BJ (cell line): ENCODE results near the gene KCNK5. TPM values are rescaled to one million over a fixed set of nuclear protein-coding genes. Genes with fewer than 3 reads are reported as not detected.

Source experiments
- CTCF ChIA-PET: fragments of 350-600 bp; formaldehyde crosslinking; extraction: SDS; loops from one replicate; lab custom pipeline; 2021; ENCODE audit warnings: antibody characterized with exemption, inconsistent platforms; lab: Yijun Ruan, JAX
- POLR2A ChIA-PET: fragments of 300-600 bp; sonication (Branson Sonifier 250); formaldehyde crosslinking; extraction: SDS; loops from one replicate; lab custom pipeline; 2021; ENCODE audit warnings: antibody characterized with exemption; lab: Charles Lee
- DNase-seq: peaks from one replicate; pipeline ENCODE4 v3.0.0-alpha.2; 2011; ENCODE audit warnings: low read depth
- H3K27me3 ChIP-seq: 2 replicates; pipeline ENCODE4 v1.6.0; 2011; ENCODE audit warnings: low read length; ENCODE audit not compliant: control insufficient read depth, insufficient read depth
- H3K36me3 ChIP-seq: 2 replicates; pipeline ENCODE4 v1.5.1; 2011; ENCODE audit warnings: low read length; ENCODE audit not compliant: control insufficient read depth, insufficient read depth
- H3K4me3 ChIP-seq: 2 replicates; pipeline ENCODE4 v1.5.1; 2011; ENCODE audit warnings: low read depth, mild to moderate bottlenecking, control low read depth, low read length
- CTCF ChIP-seq: IDR thresholded peaks from 2 replicates; pipeline ENCODE4 v1.5.1; 2011; ENCODE audit warnings: low read depth, mild to moderate bottlenecking, control low read depth, inconsistent platforms, low read length, moderate library complexity; ENCODE audit not compliant: insufficient read depth
- polyA plus RNA-seq: library from polyadenylated mRNA; depleted of rRNA; stranded (reverse); fragments of >200 nt; gene quantifications from 2 replicates; pipeline ENCODE4 v1.2.3, GENCODE V29; 2011

KCNK5 gene
- polyA plus RNA-seq, 1 experiment: not detected

- TF ChIP-seq CTCF: no peak
- Histone ChIP-seq H3K27me3 (no peaks in the 10 kb centered on the region), H3K36me3 (no peaks in the 10 kb centered on the region), H3K4me3 (no peak overlapping the region)
- DNase-seq: no peak
- POLR2A ChIA-PET: no interaction called here
- CTCF ChIA-PET: interaction anchor here (1.4 to 2.7 kb wide), 2 partner anchors 10 to 153 kb away, joined by 5 to 16 read pairs; no protein-coding TSS in a partner anchor
These were observed 72.5 kb downstream of the KCNK5 start for GRCh38 chr6:39156801-39157200.

- H3K27me3 ChIP-seq: no peaks in the 10 kb centered on the region
- no peak overlapping the region for H3K4me3 ChIP-seq
- H3K36me3 ChIP-seq: no peaks in the 10 kb centered on the region
- ChIA-PET POLR2A (no interaction called here), CTCF (no interaction called here)
- no peak for TF ChIP-seq CTCF
- no peak for DNase-seq
These were observed 74.6 kb downstream of the KCNK5 start for GRCh38 chr6:39154705-39155104.

- H3K36me3 ChIP-seq: no peaks in the 10 kb centered on the region
- ChIA-PET POLR2A (no interaction called here), CTCF (no interaction called here)
- H3K4me3 ChIP-seq: no peak overlapping the region
- no peaks in the 10 kb centered on the region; the same call in 1 of the 2 replicates for H3K27me3 ChIP-seq
- no peak for TF ChIP-seq CTCF
- no peak for DNase-seq
These were observed 75.4 kb downstream of the KCNK5 start for GRCh38 chr6:39153766-39154397.

GRCh38 chr6:39152262-39152661 lies 77.0 kb downstream of the KCNK5 start:
- Histone ChIP-seq H3K36me3 (no peaks in the 10 kb centered on the region), H3K4me3 (no peak overlapping the region), H3K27me3 (no peaks in the 10 kb centered on the region; the same call in 1 of the 2 replicates)
- CTCF ChIA-PET: interaction anchor here (0.9 to 1.4 kb wide), 2 partner anchors 14 to 123 kb away, joined by 3 to 8 read pairs; no protein-coding TSS in a partner anchor
- TF ChIP-seq CTCF: no peak
- POLR2A ChIA-PET: no interaction called here
- no peak for DNase-seq

- no peaks in the 10 kb centered on the region; the same call in 1 of the 2 replicates for H3K27me3 ChIP-seq
- POLR2A ChIA-PET: no interaction called here
- no peak for DNase-seq
- CTCF ChIA-PET: interaction anchor here (1.4 kb wide), 1 partner anchor 15 kb away, joined by 8 read pairs; no protein-coding TSS in a partner anchor
- TF ChIP-seq CTCF: no peak
- no peak overlapping the region for H3K4me3 ChIP-seq
- H3K36me3 ChIP-seq: no peaks in the 10 kb centered on the region
These were observed 78.1 kb downstream of the KCNK5 start for GRCh38 chr6:39151211-39151610.
